Hair follicle dermal papilla cell (primary cell): Measurements from ENCODE around the gene IVNS1ABP. TPM values are rescaled to one million over a fixed set of nuclear protein-coding genes. Genes with fewer than 3 reads are reported as not detected.

Experiments used
- small RNA-seq: library from RNA; depleted of rRNA; stranded (forward); fragments of <200 nt; gene quantifications from one replicate; pipeline ENCODE3, GENCODE V24; 2012
- total RNA-seq: library from RNA; depleted of rRNA; stranded (reverse); fragments of >200 nt; gene quantifications from 2 replicates; pipeline ENCODE4 v1.2.3, GENCODE V29; 2012

The IVNS1ABP gene
- total RNA-seq, result 46.3 and 64.3 TPM in 2 replicates

GRCh38 chr1:185317034-185317885 lies at the start of gene IVNS1ABP:
IVNS1ABP (minus strand) TSS chr1:185317243; CDS start chr1:185309493, 7,750 bp downstream.

Small RNA genes within 50 kb of the gene (small RNA-seq; reads per million reads assigned to genes)
- not detected for gene RF00019

Other genes with a start within 250 kb of the IVNS1ABP start
- gene TRMT1L, start 160.3 kb downstream of the IVNS1ABP start, total RNA-seq, result 17.7 and 17.8 TPM in 2 replicates
- gene SWT1, start 160.1 kb downstream of the IVNS1ABP start, total RNA-seq, result 6.6 and 10.1 TPM in 2 replicates